HTERT RPE-1 (cell line): Measurements from ENCODE around the gene AGAP9.
"Not testable (repeated sequence)": the region's sequence is repeated elsewhere in the genome, so short reads cannot be mapped to it uniquely, and the experiment has no call there.

Experiments used
- in situ Hi-C: fragments of 300-500 bp; cut with MboI; formaldehyde crosslinking; loops from 4 replicates; pipeline ENCODE4 v1.14.3; 2020; ENCODE audit warnings: low sequenced_read_pairs

The AGAP9 gene

GRCh38 chr10:47523475-47523874, at the start of gene AGAP9:
Gene AGAP9, minus strand, starts transcription at chr10:47523638. Its CDS starts 112 bp downstream, at chr10:47523526.
- in situ Hi-C loops, result not testable (repeated sequence)

GRCh38 chr10:47571138-47571912, 47.9 kb upstream of the AGAP9 start:
- in situ Hi-C loops, result not testable (repeated sequence)

GRCh38 chr10:47566757-47567156, 43.3 kb upstream of the AGAP9 start:
- in situ Hi-C loops, result not testable (repeated sequence)

- in situ Hi-C loops, result not testable (repeated sequence)
These were observed 42.8 kb upstream of the AGAP9 start for GRCh38 chr10:47566108-47566699.

GRCh38 chr10:47565517-47565920, 42.1 kb upstream of the AGAP9 start:
- in situ Hi-C loops, result not testable (repeated sequence)

- in situ Hi-C loops, result not testable (repeated sequence)
These were observed 41.5 kb upstream of the AGAP9 start for GRCh38 chr10:47564953-47565352.

- in situ Hi-C loops, result not testable (repeated sequence)
These were observed 40.9 kb upstream of the AGAP9 start for GRCh38 chr10:47564318-47564717.

- in situ Hi-C loops, result not testable (repeated sequence)
These were observed 37.0 kb upstream of the AGAP9 start for GRCh38 chr10:47560452-47560851.

GRCh38 chr10:47559718-47560308, 36.4 kb upstream of the AGAP9 start:
- in situ Hi-C loops, result not testable (repeated sequence)

GRCh38 chr10:47558109-47558508, 34.7 kb upstream of the AGAP9 start:
- in situ Hi-C loops, result not testable (repeated sequence)

- in situ Hi-C loops, result not testable (repeated sequence)
These were observed 34.2 kb upstream of the AGAP9 start for GRCh38 chr10:47557616-47558015.

- in situ Hi-C loops, result not testable (repeated sequence)
These were observed 31.9 kb upstream of the AGAP9 start for GRCh38 chr10:47555334-47555733.

GRCh38 chr10:47554552-47554951, 31.1 kb upstream of the AGAP9 start:
- in situ Hi-C loops, result not testable (repeated sequence)

GRCh38 chr10:47553860-47554247, 30.4 kb upstream of the AGAP9 start:
- in situ Hi-C loops, result not testable (repeated sequence)

GRCh38 chr10:47553214-47553859, 29.9 kb upstream of the AGAP9 start:
- in situ Hi-C loops, result not testable (repeated sequence)

- in situ Hi-C loops, result not testable (repeated sequence)
These were observed 29.3 kb upstream of the AGAP9 start for GRCh38 chr10:47552719-47553118.

- in situ Hi-C loops, result not testable (repeated sequence)
These were observed 23.8 kb upstream of the AGAP9 start for GRCh38 chr10:47547286-47547685.

GRCh38 chr10:47536430-47536829, 13.0 kb upstream of the AGAP9 start:
- in situ Hi-C loops, result not testable (repeated sequence)

GRCh38 chr10:47502313-47502712, 21.1 kb downstream of the AGAP9 start:
- in situ Hi-C loops, result not testable (repeated sequence)

GRCh38 chr10:47494226-47494625, 29.2 kb downstream of the AGAP9 start:
- in situ Hi-C loops, result not testable (repeated sequence)

- in situ Hi-C loops, result not testable (repeated sequence)
These were observed 31.8 kb downstream of the AGAP9 start, which contains the start of gene FAM25G for GRCh38 chr10:47491600-47491999. Gene FAM25G, minus strand, starts transcription at chr10:47491700. Its CDS starts 26 bp downstream, at chr10:47491674.
